Stimulated activated naive CD4-positive, alpha-beta T cell (primary cell): ENCODE data around the gene LENEP.

Experiments
- DNase-seq, 6 experiments: peaks; one replicate each; lab custom pipeline; 2025; lab: John Stamatoyannopoulos, UW

The LENEP gene

GRCh38 chr1:154960446-154961136, 32.8 kb upstream of the LENEP start:
- DNase-seq = peak in 1 of 6 experiments; percentile 47

DNA sequence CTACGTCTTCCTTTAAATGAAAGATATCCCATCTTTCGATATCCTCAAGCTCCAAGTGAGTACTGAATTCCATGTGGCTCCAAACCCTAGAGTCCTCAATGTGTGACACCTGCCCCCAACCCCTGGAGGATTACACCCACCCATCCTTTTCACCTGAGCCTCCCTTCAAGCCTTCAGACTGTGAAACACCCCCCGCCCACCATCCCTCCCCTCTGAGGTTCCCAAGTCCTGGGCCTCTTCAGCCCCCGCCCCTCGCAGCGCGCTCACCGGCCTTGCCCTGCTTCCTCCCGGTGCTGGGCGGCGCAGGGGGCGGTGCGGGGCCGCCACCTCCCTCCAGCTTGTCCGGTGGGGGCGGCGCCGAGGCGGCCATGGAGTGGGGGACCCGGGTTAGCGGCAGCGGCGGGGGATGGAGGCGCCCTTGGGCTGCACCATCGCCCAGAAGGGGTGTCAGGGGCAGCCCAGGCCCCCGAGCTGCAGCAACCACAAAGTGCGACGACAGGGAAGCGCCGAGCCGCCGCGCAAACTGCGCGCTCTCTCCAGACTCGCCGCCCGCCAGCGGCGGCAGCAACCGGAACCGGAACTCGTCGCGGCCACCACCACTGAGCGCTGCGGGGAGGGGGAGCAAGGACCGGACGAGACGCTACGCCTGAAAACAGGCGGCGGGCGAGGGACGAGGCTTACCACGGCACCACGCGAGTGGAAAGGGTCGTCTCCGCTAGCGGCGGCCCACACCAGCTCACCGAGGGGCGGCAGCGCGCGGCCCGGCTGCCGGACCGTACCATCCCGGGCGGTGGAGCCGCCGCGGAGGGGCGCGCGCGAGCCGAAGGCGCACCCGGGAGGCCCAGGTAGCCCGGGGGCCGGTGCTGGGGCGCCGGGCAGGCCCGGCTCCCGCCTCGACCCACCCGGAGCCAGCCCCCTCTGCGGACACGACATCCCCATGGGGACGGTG, 31.9 kb upstream of the LENEP start, which contains the start of gene PYGO2:
TSS of gene PYGO2 (minus strand) at position 576 of the 949 bp plus-strand sequence. CDS start at position 370, 206 bp downstream.
- peak; percentile 70 to 83 (median 78) for DNase-seq

DNA sequence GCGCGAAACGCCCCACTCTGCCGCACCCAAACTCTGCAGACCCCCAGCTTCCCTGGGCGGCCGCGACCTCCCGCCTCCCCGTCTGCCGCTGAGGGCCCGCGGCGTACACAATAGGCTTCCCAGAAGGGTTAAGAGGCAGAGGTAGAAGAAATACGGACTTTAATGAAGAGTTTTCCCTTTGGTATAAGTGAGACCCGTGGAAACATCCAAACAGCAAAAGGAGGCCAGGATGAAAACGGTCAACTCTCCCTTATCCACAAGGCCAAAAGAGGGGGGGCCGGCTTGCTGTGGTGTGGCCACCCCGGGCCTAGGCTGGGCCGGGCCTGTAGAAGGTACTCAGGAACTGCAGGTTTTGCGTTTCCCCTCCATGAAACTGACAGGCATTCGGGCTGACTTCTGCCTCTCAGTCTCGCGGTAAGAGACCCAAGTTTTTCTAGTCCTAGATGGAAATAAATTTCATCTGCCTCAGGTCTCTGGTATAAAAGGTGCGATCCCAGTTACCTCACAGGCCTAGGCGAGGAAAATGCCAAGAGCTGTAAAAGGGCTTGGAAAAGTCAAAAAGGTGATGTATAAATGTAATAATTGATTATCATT, 31.1 kb upstream of the LENEP start:
- peak in 3 of 6 experiments; percentile 14 to 47 (median 39) for DNase-seq

DNA sequence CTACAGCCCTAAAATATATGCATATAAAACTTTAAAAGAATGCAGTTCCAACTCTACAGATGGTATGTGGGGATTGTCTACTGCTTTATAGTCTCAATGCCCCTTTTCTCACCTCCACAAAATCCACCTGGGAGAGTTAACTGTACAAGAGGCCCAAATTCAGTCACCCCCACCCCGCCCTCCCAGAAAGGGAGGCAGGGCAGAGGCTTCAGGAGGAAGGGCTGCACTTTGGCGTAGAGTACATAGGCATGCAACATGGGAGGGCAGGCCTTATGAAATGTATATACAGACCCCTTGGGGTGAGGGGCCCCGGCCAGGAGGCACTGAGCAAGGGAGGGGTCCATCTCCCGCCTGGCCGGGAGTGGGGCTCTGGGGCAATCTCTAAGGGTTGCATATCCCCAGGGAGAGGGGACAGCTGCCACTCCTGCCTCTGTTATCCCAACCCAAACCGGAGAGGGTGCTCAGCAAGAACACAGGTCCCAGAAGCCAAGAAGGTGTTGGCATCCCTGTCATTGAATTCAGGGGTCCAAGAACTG, 30.5 kb upstream of the LENEP start:
- DNase-seq = no peak

DNA sequence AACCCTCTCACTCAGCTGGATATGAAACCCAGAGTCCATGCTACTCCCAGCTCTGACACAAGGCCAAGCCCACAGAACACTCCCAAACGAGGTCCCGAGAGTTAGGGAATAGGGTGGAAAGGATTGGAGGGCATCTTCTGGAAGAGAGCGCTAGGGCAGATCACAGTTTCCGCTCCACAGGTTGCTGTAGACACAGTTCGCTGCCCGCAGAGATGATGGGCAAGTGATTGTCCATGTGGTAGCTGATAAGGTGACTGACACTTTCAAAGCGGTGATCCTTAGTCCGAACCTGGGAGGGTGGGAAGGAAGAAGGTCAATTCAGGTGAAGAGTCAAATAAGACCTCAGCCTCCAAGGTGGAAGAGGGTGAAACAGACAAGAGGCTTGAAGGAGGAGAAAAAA, 29.7 kb upstream of the LENEP start:
- DNase-seq = no peak

- DNase-seq = no peak
These were observed 29.0 kb upstream of the LENEP start for GRCh38 chr1:154964359-154964758.

DNA sequence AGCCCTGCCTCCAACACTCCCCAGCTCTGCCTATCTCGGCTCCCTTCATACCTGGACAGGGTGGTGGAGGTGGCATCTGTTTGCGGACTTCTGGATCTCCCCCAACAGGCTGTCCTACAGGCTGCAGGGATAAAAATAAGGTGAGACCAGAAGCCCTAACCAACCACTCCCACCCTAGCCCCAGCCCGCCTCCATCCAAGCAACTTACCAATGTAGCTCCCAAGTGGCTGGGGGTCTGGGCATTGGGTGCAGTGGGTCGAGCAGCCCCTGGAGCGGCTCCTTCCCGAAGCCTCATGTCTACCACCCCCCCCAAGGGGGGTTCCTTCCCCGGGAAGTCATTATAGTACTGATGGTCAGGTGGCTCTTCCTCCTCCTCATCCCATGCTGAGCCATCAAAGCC, 27.3 kb upstream of the LENEP start:
- DNase-seq = no peak

GRCh38 chr1:154967331-154967950, 25.9 kb upstream of the LENEP start:
- no peak for DNase-seq

DNA sequence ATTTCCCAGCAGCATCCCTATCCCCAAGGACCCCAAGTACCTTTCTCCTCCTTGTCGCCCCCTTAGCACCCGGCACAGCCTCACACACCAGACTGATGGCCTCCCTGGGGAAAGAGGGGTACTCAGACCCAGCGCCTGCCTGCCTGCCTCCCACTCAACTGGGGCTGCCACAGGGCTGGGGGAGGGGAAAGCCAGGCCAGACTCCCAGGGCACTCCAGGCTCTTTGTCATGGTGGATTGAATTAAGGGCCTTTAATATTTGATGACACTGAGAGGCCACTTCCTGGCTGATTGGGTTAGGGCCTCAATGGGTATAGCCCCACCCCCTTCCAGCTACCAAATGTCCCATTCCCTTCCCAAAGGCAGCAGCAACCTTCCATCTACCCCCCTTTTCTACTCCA, 24.7 kb upstream of the LENEP start:
- DNase-seq = no peak

GRCh38 chr1:154969246-154969645, 24.1 kb upstream of the LENEP start:
- no peak for DNase-seq

DNA sequence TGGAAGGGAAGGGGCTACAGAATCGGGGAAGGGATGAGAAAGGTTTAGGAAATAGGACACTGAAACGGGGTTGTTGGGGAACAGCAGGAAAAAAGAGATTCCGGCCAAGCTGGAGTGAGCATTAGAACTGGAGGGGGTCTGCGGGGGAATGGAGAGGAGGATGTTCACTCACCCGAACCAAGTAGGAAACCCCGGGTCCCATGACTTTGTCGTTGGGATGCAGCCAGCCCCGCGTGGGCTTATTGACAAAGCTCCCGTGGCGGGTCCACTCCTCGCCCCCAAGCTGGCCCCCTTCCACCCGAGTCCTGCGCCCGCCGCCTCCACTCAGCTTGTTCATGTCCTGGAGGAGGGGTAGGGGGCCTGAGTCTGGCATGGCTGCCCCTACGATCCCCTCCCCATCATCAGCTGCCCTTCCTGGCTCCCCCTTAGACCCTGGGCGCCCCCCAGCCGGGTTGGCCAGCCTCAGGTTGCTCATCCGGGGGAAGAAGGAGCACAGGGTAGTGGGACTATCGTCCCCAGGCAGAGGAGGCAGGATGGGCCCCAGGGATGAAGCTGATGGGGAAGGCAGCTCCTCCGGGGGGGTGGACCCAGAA, 23.4 kb upstream of the LENEP start:
- DNase-seq = no peak

DNA sequence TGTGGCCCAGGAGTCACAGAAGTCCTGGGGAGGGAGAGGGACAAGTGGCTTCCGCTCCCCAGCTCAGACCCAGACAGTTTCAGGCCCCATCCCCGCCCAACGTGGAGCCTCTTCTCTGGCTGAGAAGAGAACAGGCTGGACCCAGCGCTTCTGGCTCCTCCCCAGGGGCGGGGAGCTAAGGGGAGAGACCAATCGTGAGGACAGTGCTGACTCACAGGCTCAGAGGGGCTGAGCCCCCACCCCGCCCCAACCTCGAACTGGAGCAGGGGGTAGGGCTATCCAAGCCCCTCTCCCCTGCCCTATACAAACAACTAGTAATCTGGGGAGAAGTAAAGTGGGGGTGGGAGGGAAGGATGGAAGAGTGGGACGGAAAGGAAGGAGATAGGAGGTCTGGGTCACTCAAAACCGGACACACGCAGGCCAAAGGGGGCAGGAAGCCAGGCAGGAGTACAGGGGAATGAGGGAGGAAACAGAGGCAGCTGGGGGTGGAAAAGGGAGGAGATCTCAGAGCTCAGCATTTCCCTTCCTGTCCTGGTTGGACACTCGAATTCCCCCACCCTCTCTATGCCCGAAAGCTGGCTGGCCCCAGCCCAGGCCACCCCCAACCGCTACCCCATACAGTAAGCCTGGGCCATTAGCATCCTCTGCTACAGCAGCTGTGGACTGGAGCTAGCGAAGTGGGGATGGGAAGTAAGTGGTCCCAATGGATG, 22.6 kb upstream of the LENEP start, which contains the start of gene SHC1:
TSS of gene SHC1 (minus strand) at position 117 of the 710 bp plus-strand sequence. CDS start 221 bp downstream, outside the sequence.
- DNase-seq = peak in 1 of 6 experiments; percentile 9

DNA sequence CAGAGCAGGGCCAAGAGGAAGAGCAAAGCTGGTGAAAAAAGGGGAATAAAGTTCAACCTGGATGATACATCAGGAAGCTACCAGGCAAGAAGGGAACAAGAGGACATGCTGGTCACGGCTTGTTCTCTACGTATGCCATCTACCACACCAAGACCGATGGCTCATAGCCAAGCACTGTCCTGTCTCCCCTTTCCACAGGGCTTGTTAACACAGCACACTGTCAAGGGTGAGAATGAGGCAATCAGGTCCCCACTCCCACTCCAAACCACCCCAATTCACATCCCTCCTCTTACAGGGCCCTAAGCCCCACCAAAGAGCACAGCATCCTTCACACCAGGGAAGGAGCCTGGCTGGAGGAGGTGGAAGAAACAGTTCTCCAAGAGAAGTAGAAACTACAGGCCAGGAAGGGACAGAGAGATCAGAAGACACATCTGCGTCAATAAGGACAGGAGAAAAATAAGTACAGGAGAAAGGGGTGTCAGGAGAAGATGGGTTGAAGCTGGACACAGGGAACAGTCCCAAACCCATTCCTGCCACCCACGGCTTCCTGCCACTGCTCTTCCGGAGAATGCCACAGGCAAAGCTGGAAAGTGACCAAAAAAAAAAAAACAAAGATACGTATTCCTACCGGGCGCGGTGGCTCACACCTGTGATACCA, 21.9 kb upstream of the LENEP start:
- no peak for DNase-seq

GRCh38 chr1:154972213-154972516, 21.2 kb upstream of the LENEP start:
- DNase-seq = no peak

GRCh38 chr1:154972517-154973343, 20.7 kb upstream of the LENEP start:
- peak in 1 of 6 experiments; percentile 6 for DNase-seq

DNA sequence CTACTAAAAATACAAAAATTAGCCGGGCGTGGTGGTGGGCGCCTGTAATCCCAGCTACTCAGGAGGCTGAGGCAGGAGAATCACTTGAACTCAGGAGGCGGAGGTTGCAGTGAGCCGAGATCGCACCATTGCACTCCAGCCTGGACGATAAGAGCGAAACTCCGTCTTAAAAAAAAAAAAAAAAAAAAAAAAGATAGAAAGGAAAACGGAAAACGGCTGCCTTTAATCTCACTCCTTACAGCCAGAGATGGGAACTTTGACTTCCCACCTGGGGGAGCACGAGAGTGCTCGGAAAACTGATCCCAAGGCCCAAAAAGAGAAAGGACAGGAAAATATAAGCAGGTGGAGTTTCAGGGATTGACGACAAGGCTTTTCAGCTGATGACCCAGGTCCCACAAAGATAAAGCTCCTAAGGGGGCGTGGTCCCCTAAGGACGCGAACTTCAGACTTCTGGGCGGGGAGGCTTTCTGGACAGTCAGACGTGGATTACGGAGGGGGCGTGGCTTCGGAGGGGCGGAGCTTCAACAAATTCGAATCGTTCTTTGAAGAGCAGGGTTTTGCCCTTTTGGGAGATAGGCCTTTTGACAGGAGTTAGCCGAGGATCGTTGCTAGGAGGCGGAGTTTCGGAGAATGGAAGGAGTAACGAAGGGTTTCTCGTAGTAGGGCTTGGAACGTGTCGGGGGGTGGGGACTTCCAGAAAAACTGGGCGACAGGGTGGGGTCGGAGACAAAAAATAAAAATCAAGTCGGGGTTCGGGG, 19.9 kb upstream of the LENEP start:
- peak; percentile 66 to 92 (median 80) for DNase-seq

- peak; percentile 97 to 100 (median 98) for DNase-seq
These were observed 19.1 kb upstream of the LENEP start, which contains the start of gene CKS1B for GRCh38 chr1:154974102-154974807. Gene CKS1B (plus strand): TSS chr1:154974681. CDS start chr1:154974746, 65 bp downstream.
